Measurements from ENCODE around the gene CORT. TPM values are rescaled to one million over a fixed set of nuclear protein-coding genes. Genes with fewer than 3 reads are reported as not detected.
"Not testable (repeated sequence)": the region's sequence is repeated elsewhere in the genome, so short reads cannot be mapped to it uniquely, and the experiment has no call there.

CORT gene
- total and polyA plus RNA-seq, 10 of the 15 experiments (the other 5 are each of a cell fraction or from before 2014, with no cell fraction given): 0.09 to 0.49 (median 0.23) TPM; not detected in 1

GRCh38 chr1:10418741-10419140, 31.1 kb upstream of the CORT start:
- BruUV-seq (replicated peaks); ATAC-seq; H3K79me2 ChIP-seq (ENCODE audit: control insufficient read depth, insufficient read depth, low read length); H2AFZ ChIP-seq (ENCODE audit: control insufficient read depth, low read depth, low read length); SMC1A ChIA-PET (ENCODE audit: uncharacterized antibody, unreplicated experiment); H4K20me1 ChIP-seq (ENCODE audit: control insufficient read depth, insufficient read depth); H3K4me1 ChIP-seq (ENCODE audit: control insufficient read depth, insufficient read depth, low read length); H3K9me3 ChIP-seq (replicated peaks; ENCODE audit: control insufficient read depth, insufficient read depth, low read length); H3K27ac ChIP-seq (ENCODE audit: control insufficient read depth, insufficient read depth); FAIRE-seq; H3K4me2 ChIP-seq (ENCODE audit: control insufficient read depth, insufficient read depth); in situ Hi-C loops (cut with MboI); intact Hi-C loops (cut with micrococcal nuclease; ENCODE audit: unreplicated experiment); CTCF ChIA-PET; RAD21 ChIA-PET (ENCODE audit: unreplicated experiment); H3K27me3 ChIP-seq (replicated peaks in 1 of 2; ENCODE audit: control insufficient read depth in 2 of 2, insufficient read depth in 2 of 2, low read length in 1 of 2); H3K4me3 ChIP-seq; H3K9ac ChIP-seq (ENCODE audit: control insufficient read depth, insufficient read depth, low read length); DNase-seq (ENCODE audit: low read depth, low spot score): not testable (repeated sequence)
- 94% methylated on average over 7 of the region's 8 CpGs for WGBS (ENCODE audit: insufficient coverage, insufficient replicate concordance, low lambda C conversion rate, missing lambda C conversion rate)
- POLR2A ChIA-PET: interaction anchor here (0.7 kb wide), 1 partner anchor 63 kb away, joined by 6 read pairs; no protein-coding TSS in a partner anchor
- peaks cover 17 to 23% of the 10 kb centered on the region in 2 experiments for H3K36me3 ChIP-seq (ENCODE audit: control insufficient read depth in 2 of 2, insufficient read depth in 2 of 2, low read length in 1 of 2)

- intact Hi-C loops (cut with micrococcal nuclease; ENCODE audit: unreplicated experiment) (no loop called here), in situ Hi-C loops (cut with MboI) (no loop called here)
- CTCF ChIA-PET: no interaction called here
- no TSS peak for BruUV-seq (replicated peaks)
- no peak overlapping the region for H3K9ac ChIP-seq (ENCODE audit: control insufficient read depth, insufficient read depth, low read length)
- H2AFZ ChIP-seq (ENCODE audit: control insufficient read depth, low read depth, low read length): no peak overlapping the region
- H3K4me2 ChIP-seq (ENCODE audit: control insufficient read depth, insufficient read depth): no peak overlapping the region
- SMC1A ChIA-PET (ENCODE audit: uncharacterized antibody, unreplicated experiment): no interaction called here
- FAIRE-seq (no peak), DNase-seq (ENCODE audit: low read depth, low spot score) (no peak), ATAC-seq (no peak)
- no peaks in the 10 kb centered on the region for H3K4me1 ChIP-seq (ENCODE audit: control insufficient read depth, insufficient read depth, low read length)
- WGBS (ENCODE audit: insufficient coverage, insufficient replicate concordance, low lambda C conversion rate, missing lambda C conversion rate): 92% methylated on average over 14 of the region's 15 CpGs
- RAD21 ChIA-PET (ENCODE audit: unreplicated experiment): no interaction called here
- TF ChIP-seq GATAD2B (conservative IDR thresholded peaks at IDR 0.05; ENCODE audit: low read depth): no peak
- TF ChIP-seq CTCF (IDR thresholded peaks at IDR 0.05 in 2 of 3, conservative IDR thresholded peaks at IDR 0.05 in 1 of 3; ENCODE audit: control insufficient read depth in 2 of 3, extremely low read depth in 1 of 3, insufficient read depth in 1 of 3, low read depth in 3 of 3, low read length in 3 of 3): no peak
- no peak for TF ChIP-seq USF2 (IDR thresholded peaks at IDR 0.05; ENCODE audit: borderline replicate concordance, low read depth, low read length)
- no peak for TF ChIP-seq POLR2A (IDR thresholded peaks at IDR 0.05; ENCODE audit: low read depth, low read length)
- TF ChIP-seq, protein P1, sequence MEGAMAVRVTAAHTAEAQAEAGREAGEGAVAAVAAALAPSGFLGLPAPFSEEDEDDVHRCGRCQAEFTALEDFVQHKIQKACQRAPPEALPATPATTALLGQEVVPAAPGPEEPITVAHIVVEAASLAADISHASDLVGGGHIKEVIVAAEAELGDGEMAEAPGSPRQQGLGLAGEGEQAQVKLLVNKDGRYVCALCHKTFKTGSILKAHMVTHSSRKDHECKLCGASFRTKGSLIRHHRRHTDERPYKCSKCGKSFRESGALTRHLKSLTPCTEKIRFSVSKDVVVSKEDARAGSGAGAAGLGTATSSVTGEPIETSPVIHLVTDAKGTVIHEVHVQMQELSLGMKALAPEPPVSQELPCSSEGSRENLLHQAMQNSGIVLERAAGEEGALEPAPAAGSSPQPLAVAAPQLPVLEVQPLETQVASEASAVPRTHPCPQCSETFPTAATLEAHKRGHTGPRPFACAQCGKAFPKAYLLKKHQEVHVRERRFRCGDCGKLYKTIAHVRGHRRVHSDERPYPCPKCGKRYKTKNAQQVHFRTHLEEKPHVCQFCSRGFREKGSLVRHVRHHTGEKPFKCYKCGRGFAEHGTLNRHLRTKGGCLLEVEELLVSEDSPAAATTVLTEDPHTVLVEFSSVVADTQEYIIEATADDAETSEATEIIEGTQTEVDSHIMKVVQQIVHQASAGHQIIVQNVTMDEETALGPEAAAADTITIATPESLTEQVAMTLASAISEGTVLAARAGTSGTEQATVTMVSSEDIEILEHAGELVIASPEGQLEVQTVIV (IDR thresholded peaks at IDR 0.05; ENCODE audit: borderline replicate concordance, partially characterized antibody): no peak
- TF ChIP-seq ZNF207 (IDR thresholded peaks at IDR 0.05; ENCODE audit: borderline replicate concordance): no peak
- H3K9me3 ChIP-seq (replicated peaks; ENCODE audit: control insufficient read depth, insufficient read depth, low read length): no peaks in the 10 kb centered on the region
- no peak overlapping the region for H3K27ac ChIP-seq (ENCODE audit: control insufficient read depth, insufficient read depth)
- H3K36me3 ChIP-seq (ENCODE audit: control insufficient read depth in 2 of 2, insufficient read depth in 2 of 2, low read length in 1 of 2): peaks cover 17 to 23% of the 10 kb centered on the region in 2 experiments
- H3K27me3 ChIP-seq (replicated peaks in 1 of 2; ENCODE audit: control insufficient read depth in 2 of 2, insufficient read depth in 2 of 2, low read length in 1 of 2): no peaks in the 10 kb centered on the region
- no peaks in the 10 kb centered on the region for H4K20me1 ChIP-seq (ENCODE audit: control insufficient read depth, insufficient read depth)
- POLR2A ChIA-PET: interaction anchor here (0.7 kb wide), 1 partner anchor 62 kb away, joined by 6 read pairs; no protein-coding TSS in a partner anchor
- H3K4me3 ChIP-seq: no peak overlapping the region
- H3K79me2 ChIP-seq (ENCODE audit: control insufficient read depth, insufficient read depth, low read length): no peaks in the 10 kb centered on the region
These were observed 30.5 kb upstream of the CORT start for GRCh38 chr1:10419351-10419750.
